ENCODE measurements around the gene IFNA8.
"Not testable (repeated sequence)": the region's sequence is repeated elsewhere in the genome, so short reads cannot be mapped to it uniquely, and the experiment has no call there.

The IFNA8 gene

GRCh38 chr9:21408817-21409216, at the start of gene IFNA8:
Gene IFNA8 (plus strand): TSS chr9:21409117. CDS start chr9:21409177, 60 bp downstream.
- no peaks in the 10 kb centered on the region for H3K36me3 ChIP-seq (ENCODE audit: control insufficient read depth in 1 of 2, insufficient read depth in 2 of 2, low read length in 2 of 2)
- no peak within 1 kb of the TSS for H3K9ac ChIP-seq (ENCODE audit: low read depth in 1 of 2, low read length in 2 of 2)
- H3K27ac ChIP-seq (ENCODE audit: low read depth, low read length): no peak within 1 kb of the TSS
- H3K9me3 ChIP-seq (ENCODE audit: control insufficient read depth in 1 of 2, low read length in 2 of 2): no peaks in the 10 kb centered on the region
- peaks cover 6 to 8% of the 10 kb centered on the region in 2 donors for H3K27me3 ChIP-seq (ENCODE audit: control insufficient read depth in 1 of 2, insufficient read depth in 2 of 2, low read length in 2 of 2)
- no peaks in the 10 kb centered on the region for H3K4me1 ChIP-seq (ENCODE audit: control insufficient read depth in 1 of 2, insufficient read depth in 2 of 2, low read length in 2 of 2)
- no peak within 1 kb of the TSS for H3K4me3 ChIP-seq (ENCODE audit: low read depth in 1 of 2, low read length in 2 of 2)

GRCh38 chr9:21362287-21362686, 46.6 kb upstream of the IFNA8 start:
- Histone ChIP-seq H3K9ac (ENCODE audit: low read depth in 1 of 2, low read length in 2 of 2) (no peak overlapping the region), H3K27ac (ENCODE audit: low read depth, low read length) (no peak overlapping the region), H3K4me3 (ENCODE audit: low read depth in 1 of 2, low read length in 2 of 2) (no peak overlapping the region)

GRCh38 chr9:21367169-21367568, 41.7 kb upstream of the IFNA8 start:
- H3K4me3 ChIP-seq (ENCODE audit: low read depth in 1 of 2, low read length in 2 of 2); H3K27me3 ChIP-seq (ENCODE audit: control insufficient read depth in 1 of 2, insufficient read depth in 2 of 2, low read length in 2 of 2); H3K9me3 ChIP-seq (ENCODE audit: control insufficient read depth in 1 of 2, low read length in 2 of 2); H3K27ac ChIP-seq (ENCODE audit: low read depth, low read length); H3K4me1 ChIP-seq (ENCODE audit: control insufficient read depth in 1 of 2, insufficient read depth in 2 of 2, low read length in 2 of 2); H3K9ac ChIP-seq (ENCODE audit: low read depth in 1 of 2, low read length in 2 of 2); H3K36me3 ChIP-seq (ENCODE audit: control insufficient read depth in 1 of 2, insufficient read depth in 2 of 2, low read length in 2 of 2): not testable (repeated sequence)

More at GRCh38 chr9:21362287-21362686, 46.6 kb upstream of the IFNA8 start:
- Histone ChIP-seq H3K36me3 (ENCODE audit: control insufficient read depth in 1 of 2, insufficient read depth in 2 of 2, low read length in 2 of 2) (no peaks in the 10 kb centered on the region), H3K4me1 (ENCODE audit: control insufficient read depth in 1 of 2, insufficient read depth in 2 of 2, low read length in 2 of 2) (peaks cover 0 to 5% of the 10 kb centered on the region in 2 donors), H3K27me3 (ENCODE audit: control insufficient read depth in 1 of 2, insufficient read depth in 2 of 2, low read length in 2 of 2) (no peaks in the 10 kb centered on the region), H3K9me3 (ENCODE audit: control insufficient read depth in 1 of 2, low read length in 2 of 2) (no peaks in the 10 kb centered on the region)

GRCh38 chr9:21367957-21368356, 41.0 kb upstream of the IFNA8 start, which contains the start of gene IFNA13:
Gene IFNA13 (minus strand): TSS chr9:21368057. CDS start chr9:21368010, 47 bp downstream.
- no peaks in the 10 kb centered on the region for H3K4me1 ChIP-seq (ENCODE audit: control insufficient read depth in 1 of 2, insufficient read depth in 2 of 2, low read length in 2 of 2)
- H3K27me3 ChIP-seq (ENCODE audit: control insufficient read depth in 1 of 2, insufficient read depth in 2 of 2, low read length in 2 of 2): no peaks in the 10 kb centered on the region
- no peak within 1 kb of the TSS for H3K9ac ChIP-seq (ENCODE audit: low read depth in 1 of 2, low read length in 2 of 2)
- H3K9me3 ChIP-seq (ENCODE audit: control insufficient read depth in 1 of 2, low read length in 2 of 2): no peaks in the 10 kb centered on the region
- H3K4me3 ChIP-seq (ENCODE audit: low read depth in 1 of 2, low read length in 2 of 2): no peak within 1 kb of the TSS
- H3K36me3 ChIP-seq (ENCODE audit: control insufficient read depth in 1 of 2, insufficient read depth in 2 of 2, low read length in 2 of 2): no peaks in the 10 kb centered on the region
- H3K27ac ChIP-seq (ENCODE audit: low read depth, low read length): no peak within 1 kb of the TSS

GRCh38 chr9:21371467-21371866, 37.5 kb upstream of the IFNA8 start:
- not testable (repeated sequence) for H3K27me3 ChIP-seq (ENCODE audit: control insufficient read depth in 1 of 2, insufficient read depth in 2 of 2, low read length in 2 of 2); H3K4me1 ChIP-seq (ENCODE audit: control insufficient read depth in 1 of 2, insufficient read depth in 2 of 2, low read length in 2 of 2); H3K9me3 ChIP-seq (ENCODE audit: control insufficient read depth in 1 of 2, low read length in 2 of 2); H3K27ac ChIP-seq (ENCODE audit: low read depth, low read length); H3K4me3 ChIP-seq (ENCODE audit: low read depth in 1 of 2, low read length in 2 of 2); H3K9ac ChIP-seq (ENCODE audit: low read depth in 1 of 2, low read length in 2 of 2); H3K36me3 ChIP-seq (ENCODE audit: control insufficient read depth in 1 of 2, insufficient read depth in 2 of 2, low read length in 2 of 2)

GRCh38 chr9:21381448-21382339, 27.2 kb upstream of the IFNA8 start:
- Histone ChIP-seq H3K9me3 (ENCODE audit: control insufficient read depth in 1 of 2, low read length in 2 of 2) (no peaks in the 10 kb centered on the region), H3K36me3 (ENCODE audit: control insufficient read depth in 1 of 2, insufficient read depth in 2 of 2, low read length in 2 of 2) (no peaks in the 10 kb centered on the region), H3K4me1 (ENCODE audit: control insufficient read depth in 1 of 2, insufficient read depth in 2 of 2, low read length in 2 of 2) (no peaks in the 10 kb centered on the region), H3K27ac (ENCODE audit: low read depth, low read length) (no peak overlapping the region), H3K27me3 (ENCODE audit: control insufficient read depth in 1 of 2, insufficient read depth in 2 of 2, low read length in 2 of 2) (peaks cover 0 to 8% of the 10 kb centered on the region in 2 donors), H3K4me3 (ENCODE audit: low read depth in 1 of 2, low read length in 2 of 2) (peak overlapping the region; percentile 23 to 31), H3K9ac (ENCODE audit: low read depth in 1 of 2, low read length in 2 of 2) (peak overlapping the region in 1 of 2 donors; percentile 2)

GRCh38 chr9:21383627-21384026, 25.3 kb upstream of the IFNA8 start:
- H3K27me3 ChIP-seq (ENCODE audit: control insufficient read depth in 1 of 2, insufficient read depth in 2 of 2, low read length in 2 of 2): peaks cover 0 to 8% of the 10 kb centered on the region in 2 donors
- H3K4me1 ChIP-seq (ENCODE audit: control insufficient read depth in 1 of 2, insufficient read depth in 2 of 2, low read length in 2 of 2): no peaks in the 10 kb centered on the region
- H3K9ac ChIP-seq (ENCODE audit: low read depth in 1 of 2, low read length in 2 of 2): no peak overlapping the region
- no peaks in the 10 kb centered on the region for H3K9me3 ChIP-seq (ENCODE audit: control insufficient read depth in 1 of 2, low read length in 2 of 2)
- no peak overlapping the region for H3K27ac ChIP-seq (ENCODE audit: low read depth, low read length)
- H3K36me3 ChIP-seq (ENCODE audit: control insufficient read depth in 1 of 2, insufficient read depth in 2 of 2, low read length in 2 of 2): no peaks in the 10 kb centered on the region
- H3K4me3 ChIP-seq (ENCODE audit: low read depth in 1 of 2, low read length in 2 of 2): no peak overlapping the region

GRCh38 chr9:21385131-21385670, 23.7 kb upstream of the IFNA8 start, which contains the start of gene IFNA2:
Gene IFNA2 (minus strand): TSS chr9:21385398. CDS start chr9:21385329, 69 bp downstream.
- Histone ChIP-seq H3K4me3 (ENCODE audit: low read depth in 1 of 2, low read length in 2 of 2) (no peak within 1 kb of the TSS), H3K9me3 (ENCODE audit: control insufficient read depth in 1 of 2, low read length in 2 of 2) (no peaks in the 10 kb centered on the region), H3K9ac (ENCODE audit: low read depth in 1 of 2, low read length in 2 of 2) (no peak within 1 kb of the TSS)

GRCh38 chr9:21392270-21392669, 16.6 kb upstream of the IFNA8 start:
- H3K36me3 ChIP-seq (ENCODE audit: control insufficient read depth in 1 of 2, insufficient read depth in 2 of 2, low read length in 2 of 2): no peaks in the 10 kb centered on the region
- H3K27ac ChIP-seq (ENCODE audit: low read depth, low read length): no peak overlapping the region
- H3K9me3 ChIP-seq (ENCODE audit: control insufficient read depth in 1 of 2, low read length in 2 of 2): no peaks in the 10 kb centered on the region
- no peak overlapping the region for H3K4me3 ChIP-seq (ENCODE audit: low read depth in 1 of 2, low read length in 2 of 2)
- H3K27me3 ChIP-seq (ENCODE audit: control insufficient read depth in 1 of 2, insufficient read depth in 2 of 2, low read length in 2 of 2): peaks cover 24 to 28% of the 10 kb centered on the region in 2 donors
- H3K4me1 ChIP-seq (ENCODE audit: control insufficient read depth in 1 of 2, insufficient read depth in 2 of 2, low read length in 2 of 2): peaks cover 5 to 8% of the 10 kb centered on the region in 2 donors
- no peak overlapping the region for H3K9ac ChIP-seq (ENCODE audit: low read depth in 1 of 2, low read length in 2 of 2)

More at GRCh38 chr9:21385131-21385670, 23.7 kb upstream of the IFNA8 start, which contains the start of gene IFNA2:
- H3K27me3 ChIP-seq (ENCODE audit: control insufficient read depth in 1 of 2, insufficient read depth in 2 of 2, low read length in 2 of 2): peaks cover 3 to 14% of the 10 kb centered on the region in 2 donors
- H3K27ac ChIP-seq (ENCODE audit: low read depth, low read length): no peak within 1 kb of the TSS
- H3K4me1 ChIP-seq (ENCODE audit: control insufficient read depth in 1 of 2, insufficient read depth in 2 of 2, low read length in 2 of 2): no peaks in the 10 kb centered on the region
- H3K36me3 ChIP-seq (ENCODE audit: control insufficient read depth in 1 of 2, insufficient read depth in 2 of 2, low read length in 2 of 2): no peaks in the 10 kb centered on the region
